ENCODE results near the gene IRGQ.

DNA sequence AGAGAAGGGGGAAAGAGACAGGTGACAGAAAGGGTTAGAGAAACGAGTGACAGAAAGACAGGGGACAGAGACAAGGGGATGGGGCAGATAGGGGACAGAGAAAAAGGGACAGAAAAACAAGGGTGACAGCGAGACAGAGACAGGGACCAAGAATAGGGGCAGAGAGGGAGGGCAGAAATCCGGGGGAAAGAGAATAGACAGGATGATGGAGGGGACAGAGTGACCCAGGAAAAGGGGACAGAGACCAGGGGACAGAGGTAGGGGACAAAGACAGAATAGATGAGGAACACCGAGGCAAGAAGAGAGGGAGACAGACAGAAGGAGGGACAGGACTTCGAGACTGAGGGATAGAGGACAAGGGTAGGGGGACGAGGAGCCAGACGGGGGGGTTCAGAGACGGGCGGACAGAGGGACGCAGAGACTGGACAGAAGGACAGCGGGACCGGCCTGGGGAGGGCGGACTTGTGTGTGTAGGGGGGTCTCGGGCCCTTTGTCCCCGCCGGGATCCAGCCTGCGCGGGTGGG is 43.1 kb upstream of the IRGQ start:
- TF ChIP-seq SUZ12 (IDR thresholded peaks at IDR 0.05; ENCODE audit: extremely low read depth, insufficient read depth, insufficient read length), result no peak
- TF ChIP-seq YY1 (IDR thresholded peaks at IDR 0.05; ENCODE audit: insufficient read depth, insufficient read length), result no peak

All from NT2/D1 (cell line).